Natural killer cell (primary cell): ENCODE measurements around the gene CCDC85C. TPM values are rescaled to one million over a fixed set of nuclear protein-coding genes. Genes with fewer than 3 reads are reported as not detected.

Experiments
- ATAC-seq, 3 donors: fragments of 150-1000 bp in 2 of 3; fragments of 200-7000 bp in 1 of 3; cut with Tn5 transposase; 1 replicate in 1 of 3; 2 replicates in 2 of 3; pipeline ENCODE4 v1.10.0; 2021; ENCODE audit warnings: mild to moderate bottlenecking in 2 of 3, moderate library complexity in 2 of 3
- DNase-seq, 2 donors: peaks; one replicate each; pipeline versions ENCODE4 v3.0.0 to v3.0.0-alpha.2; 2013 to 2021; ENCODE audit warnings: mixed read lengths in 1 of 2
- H3K27ac ChIP-seq: one replicate; pipeline ENCODE4 v1.5.1; 2013; ENCODE audit warnings: mild to moderate bottlenecking, low read length
- H3K27me3 ChIP-seq: one replicate; pipeline ENCODE4 v1.6.1; 2013; ENCODE audit warnings: low read length; ENCODE audit not compliant: control insufficient read depth, insufficient read depth
- H3K36me3 ChIP-seq: one replicate; pipeline ENCODE4 v1.6.1; 2013; ENCODE audit warnings: low read length; ENCODE audit not compliant: control insufficient read depth, insufficient read depth
- H3K4me1 ChIP-seq: one replicate; pipeline ENCODE4 v1.6.1; 2013; ENCODE audit warnings: low read length; ENCODE audit not compliant: control insufficient read depth, insufficient read depth
- H3K4me3 ChIP-seq: one replicate; pipeline ENCODE4 v1.5.1; 2013; ENCODE audit warnings: low read length
- H3K9me3 ChIP-seq: one replicate; pipeline ENCODE4 v1.6.1; 2013; ENCODE audit warnings: low read length; ENCODE audit not compliant: control insufficient read depth, insufficient read depth
- H3K27ac Mint-ChIP-seq, 2 donors: one replicate each; pipeline ENCODE4 v1.8.0; 2022; ENCODE audit warnings: mild to moderate bottlenecking in 2 of 2, mixed read lengths in 2 of 2, moderate library complexity in 1 of 2
- H3K27me3 Mint-ChIP-seq, 2 donors: one replicate each; pipeline ENCODE4 v1.8.0; 2022; ENCODE audit warnings: low read depth in 2 of 2, mixed read lengths in 2 of 2
- H3K36me3 Mint-ChIP-seq: one replicate; pipeline ENCODE4 v1.8.0; 2022; ENCODE audit warnings: mixed read lengths
- H3K4me1 Mint-ChIP-seq, 2 donors: one replicate each; pipeline ENCODE4 v1.8.0; 2022; ENCODE audit warnings: mixed read lengths in 2 of 2
- H3K4me3 Mint-ChIP-seq: one replicate; pipeline ENCODE4 v1.8.0; 2022; ENCODE audit warnings: mild to moderate bottlenecking, moderate library complexity, mixed read lengths
- H3K9me3 Mint-ChIP-seq, 2 donors: one replicate each; pipeline ENCODE4 v1.8.0; 2022; ENCODE audit warnings: mixed read lengths in 2 of 2
- CTCF ChIP-seq: fragments of 200-600 bp; IDR thresholded peaks from one replicate; pipeline ENCODE4 v1.8.0; 2022; ENCODE audit warnings: antibody characterized with exemption
- WGBS: methylation state at CpG from one replicate; pipeline ENCODE4 v1.1.7; 2013; ENCODE audit warnings: missing lambda C conversion rate; ENCODE audit not compliant: insufficient coverage; 5-methylcytosine and 5-hydroxymethylcytosine counted together
- intact Hi-C: fragments of 100-400 bp; cut with micrococcal nuclease; formaldehyde crosslinking; loops from one replicate; pipeline ENCODE4 v1.14.2; 2022
- total RNA-seq, 4 donors: library from RNA; stranded (reverse); fragments of 120-200 nt in 1 of 4; gene quantifications; one replicate each; pipeline versions ENCODE4 v1.2.3 to v1.2.4, GENCODE V29; 2013 to 2022

Gene CCDC85C
- total RNA-seq, 3 donors from 2014 or later (not counting 1 experiment from before 2014, with no cell fraction given) = 0.73 to 4.3 (median 2.8) TPM

- Histone ChIP-seq H3K27me3 (no peaks in the 10 kb centered on the region), H3K4me3 (no peak overlapping the region), H3K27ac (no peak overlapping the region), H3K9me3 (no peaks in the 10 kb centered on the region), H3K36me3 (peaks cover 89% of the 10 kb centered on the region), H3K4me1 (no peaks in the 10 kb centered on the region)
- H3K4me3 Mint-ChIP-seq = no peak overlapping the region
- ATAC-seq (no peak), DNase-seq (no peak)
- whole genome bisulfite sequencing = 95% methylated on average over 6 of the region's 6 CpGs
- intact Hi-C loops = no loop called here
- no peaks in the 10 kb centered on the region for H3K4me1 Mint-ChIP-seq
- H3K9me3 Mint-ChIP-seq = no peaks in the 10 kb centered on the region
- no peak overlapping the region for H3K27ac Mint-ChIP-seq
- peaks cover 27% of the 10 kb centered on the region for H3K36me3 Mint-ChIP-seq
- no peaks in the 10 kb centered on the region for H3K27me3 Mint-ChIP-seq
- TF ChIP-seq CTCF = no peak
Measured at GRCh38 chr14:99506276-99506675, 97.7 kb downstream of the CCDC85C start.

GRCh38 chr14:99505089-99505488 lies 98.9 kb downstream of the CCDC85C start:
- ATAC-seq = no peak
- intact Hi-C loops = no loop called here
- 97% methylated on average over 5 of the region's 5 CpGs for WGBS
- Histone ChIP-seq H3K27me3 (no peaks in the 10 kb centered on the region), H3K9me3 (no peaks in the 10 kb centered on the region), H3K36me3 (peaks cover 96% of the 10 kb centered on the region), H3K27ac (no peak overlapping the region), H3K4me1 (no peaks in the 10 kb centered on the region), H3K4me3 (no peak overlapping the region)
- Mint-ChIP-seq H3K4me3 (no peak overlapping the region), H3K27me3 (no peaks in the 10 kb centered on the region), H3K9me3 (no peaks in the 10 kb centered on the region), H3K36me3 (peaks cover 27% of the 10 kb centered on the region), H3K27ac (peak overlapping the region in 1 of 2 donors; percentile 8), H3K4me1 (no peaks in the 10 kb centered on the region)
- DNase-seq = no peak
- TF ChIP-seq CTCF = no peak

- Mint-ChIP-seq H3K9me3 (no peaks in the 10 kb centered on the region), H3K4me3 (no peak overlapping the region), H3K4me1 (no peaks in the 10 kb centered on the region), H3K27ac (no peak overlapping the region), H3K36me3 (peaks cover 27% of the 10 kb centered on the region), H3K27me3 (no peaks in the 10 kb centered on the region)
- no peak for DNase-seq
- Histone ChIP-seq H3K4me3 (no peak overlapping the region), H3K9me3 (no peaks in the 10 kb centered on the region), H3K36me3 (peaks cover 89% of the 10 kb centered on the region), H3K27me3 (no peaks in the 10 kb centered on the region), H3K27ac (no peak overlapping the region), H3K4me1 (no peaks in the 10 kb centered on the region)
- intact Hi-C loops = no loop called here
- no peak for TF ChIP-seq CTCF
- no peak for ATAC-seq
- WGBS = 97% methylated on average over 4 of the region's 4 CpGs
Measured at GRCh38 chr14:99503848-99504453, 100.1 kb downstream of the CCDC85C start.

GRCh38 chr14:99502989-99503421 lies 101.0 kb downstream of the CCDC85C start:
- TF ChIP-seq CTCF = no peak
- no peak overlapping the region for H3K27ac Mint-ChIP-seq
- no peak overlapping the region for H3K27ac ChIP-seq
- intact Hi-C loops = no loop called here
- ATAC-seq = no peak
- H3K27me3 Mint-ChIP-seq = no peaks in the 10 kb centered on the region
- no peak overlapping the region for H3K4me3 ChIP-seq
- no peaks in the 10 kb centered on the region for H3K9me3 ChIP-seq
- no peak for DNase-seq
- H3K4me3 Mint-ChIP-seq = no peak overlapping the region
- peaks cover 87% of the 10 kb centered on the region for H3K36me3 ChIP-seq
- no peaks in the 10 kb centered on the region for H3K9me3 Mint-ChIP-seq
- WGBS = 97% methylated on average over 14 of the region's 14 CpGs
- H3K4me1 ChIP-seq = no peaks in the 10 kb centered on the region
- no peaks in the 10 kb centered on the region for H3K27me3 ChIP-seq
- peaks cover 0 to 5% of the 10 kb centered on the region in 2 donors for H3K4me1 Mint-ChIP-seq
- peaks cover 27% of the 10 kb centered on the region for H3K36me3 Mint-ChIP-seq
